ENCODE measurements around the gene C9orf153. TPM values are rescaled to one million over a fixed set of nuclear protein-coding genes. Genes with fewer than 3 reads are reported as not detected.

Gene C9orf153
- polyA plus RNA-seq, 1 donor from 2014 or later = not detected

DNA sequence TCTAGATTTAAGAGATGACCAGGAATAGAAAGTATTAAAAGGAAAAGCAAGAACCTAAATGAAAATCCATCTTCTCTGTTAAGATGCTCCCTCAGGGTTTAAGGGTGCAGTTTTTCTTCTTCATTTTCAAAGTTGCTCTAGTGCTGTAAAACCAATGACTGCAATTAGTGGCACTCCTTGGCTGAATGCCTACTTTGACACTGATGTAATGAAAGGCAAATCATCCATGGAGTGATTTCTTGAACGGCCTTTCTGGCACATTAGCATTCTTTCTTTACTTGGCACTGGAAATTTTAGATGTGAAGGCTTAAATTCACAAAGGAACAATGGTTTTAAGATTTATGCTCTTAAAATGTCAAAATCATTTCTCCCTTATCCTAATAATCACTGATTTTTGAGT is 42.2 kb upstream of the C9orf153 start:
- Histone ChIP-seq H3K27me3 (ENCODE audit: insufficient read depth, low read depth, low read length) (no peaks in the 10 kb centered on the region), H3K9ac (ENCODE audit: low read length) (no peak overlapping the region), H3F3A (ENCODE audit: insufficient read depth, low read length, poor library complexity, severe bottlenecking) (no peaks in the 10 kb centered on the region), H3K4me2 (ENCODE audit: low read length) (no peak overlapping the region), H3K79me2 (replicated peaks; ENCODE audit: insufficient read depth, low read length) (no peaks in the 10 kb centered on the region), H2AFZ (ENCODE audit: low read depth, low read length) (no peak overlapping the region), H3K36me3 (ENCODE audit: insufficient read depth, low read length) (peaks cover 10% of the 10 kb centered on the region), H3K27ac (ENCODE audit: low read length) (no peak overlapping the region), H3K9me2 (ENCODE audit: insufficient read depth, low read length) (no peaks in the 10 kb centered on the region), H3K9me3 (ENCODE audit: low read length) (no peaks in the 10 kb centered on the region), H4K20me1 (ENCODE audit: insufficient read depth) (no peaks in the 10 kb centered on the region), H3K4me3 (ENCODE audit: low read length) (no peak overlapping the region)
- TF ChIP-seq POLR2AphosphoS5 (IDR thresholded peaks at IDR 0.05) = no peak
- TF ChIP-seq SMC3 (conservative IDR thresholded peaks at IDR 0.05; ENCODE audit: poor library complexity) = no peak
- TF ChIP-seq, protein P1, sequence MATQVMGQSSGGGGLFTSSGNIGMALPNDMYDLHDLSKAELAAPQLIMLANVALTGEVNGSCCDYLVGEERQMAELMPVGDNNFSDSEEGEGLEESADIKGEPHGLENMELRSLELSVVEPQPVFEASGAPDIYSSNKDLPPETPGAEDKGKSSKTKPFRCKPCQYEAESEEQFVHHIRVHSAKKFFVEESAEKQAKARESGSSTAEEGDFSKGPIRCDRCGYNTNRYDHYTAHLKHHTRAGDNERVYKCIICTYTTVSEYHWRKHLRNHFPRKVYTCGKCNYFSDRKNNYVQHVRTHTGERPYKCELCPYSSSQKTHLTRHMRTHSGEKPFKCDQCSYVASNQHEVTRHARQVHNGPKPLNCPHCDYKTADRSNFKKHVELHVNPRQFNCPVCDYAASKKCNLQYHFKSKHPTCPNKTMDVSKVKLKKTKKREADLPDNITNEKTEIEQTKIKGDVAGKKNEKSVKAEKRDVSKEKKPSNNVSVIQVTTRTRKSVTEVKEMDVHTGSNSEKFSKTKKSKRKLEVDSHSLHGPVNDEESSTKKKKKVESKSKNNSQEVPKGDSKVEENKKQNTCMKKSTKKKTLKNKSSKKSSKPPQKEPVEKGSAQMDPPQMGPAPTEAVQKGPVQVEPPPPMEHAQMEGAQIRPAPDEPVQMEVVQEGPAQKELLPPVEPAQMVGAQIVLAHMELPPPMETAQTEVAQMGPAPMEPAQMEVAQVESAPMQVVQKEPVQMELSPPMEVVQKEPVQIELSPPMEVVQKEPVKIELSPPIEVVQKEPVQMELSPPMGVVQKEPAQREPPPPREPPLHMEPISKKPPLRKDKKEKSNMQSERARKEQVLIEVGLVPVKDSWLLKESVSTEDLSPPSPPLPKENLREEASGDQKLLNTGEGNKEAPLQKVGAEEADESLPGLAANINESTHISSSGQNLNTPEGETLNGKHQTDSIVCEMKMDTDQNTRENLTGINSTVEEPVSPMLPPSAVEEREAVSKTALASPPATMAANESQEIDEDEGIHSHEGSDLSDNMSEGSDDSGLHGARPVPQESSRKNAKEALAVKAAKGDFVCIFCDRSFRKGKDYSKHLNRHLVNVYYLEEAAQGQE (IDR thresholded peaks at IDR 0.05; ENCODE audit: borderline replicate concordance) = no peak
- TF ChIP-seq EZH2 (IDR thresholded peaks at IDR 0.05; ENCODE audit: borderline replicate concordance, insufficient read depth, low read length, poor library complexity, severe bottlenecking) = no peak

DNA sequence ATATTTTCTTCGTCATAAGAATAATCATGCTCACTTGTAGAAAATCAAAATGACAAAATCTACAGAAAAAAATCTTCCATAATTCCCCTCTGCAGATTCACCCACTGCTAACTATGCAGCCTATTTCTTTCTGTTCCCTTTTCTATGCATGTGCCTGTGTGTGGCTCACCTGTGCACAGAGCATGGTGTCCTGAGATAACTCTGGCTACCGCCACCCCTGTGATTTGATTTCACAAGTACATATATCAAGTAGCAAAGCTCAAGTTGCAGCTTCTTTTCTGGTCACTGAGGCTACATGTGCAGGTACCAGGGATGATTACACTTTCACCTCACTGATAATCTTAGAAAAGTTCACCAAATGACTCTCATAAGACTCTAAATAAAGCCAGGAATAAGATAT is 41.2 kb upstream of the C9orf153 start:
- no peak overlapping the region for H3K27ac ChIP-seq (ENCODE audit: low read length)
- H3K9me3 ChIP-seq (ENCODE audit: low read length) = no peaks in the 10 kb centered on the region
- H3K4me2 ChIP-seq (ENCODE audit: low read length) = no peak overlapping the region
- H3F3A ChIP-seq (ENCODE audit: insufficient read depth, low read length, poor library complexity, severe bottlenecking) = no peaks in the 10 kb centered on the region
- H4K20me1 ChIP-seq (ENCODE audit: insufficient read depth) = no peaks in the 10 kb centered on the region
- H3K9ac ChIP-seq (ENCODE audit: low read length) = no peak overlapping the region
- H3K9me2 ChIP-seq (ENCODE audit: insufficient read depth, low read length) = no peaks in the 10 kb centered on the region
- H2AFZ ChIP-seq (ENCODE audit: low read depth, low read length) = no peak overlapping the region
- no peaks in the 10 kb centered on the region for H3K79me2 ChIP-seq (replicated peaks; ENCODE audit: insufficient read depth, low read length)
- H3K36me3 ChIP-seq (ENCODE audit: insufficient read depth, low read length) = peaks cover 17% of the 10 kb centered on the region
- H3K4me3 ChIP-seq (ENCODE audit: low read length) = no peak overlapping the region
- TF ChIP-seq, protein P2, sequence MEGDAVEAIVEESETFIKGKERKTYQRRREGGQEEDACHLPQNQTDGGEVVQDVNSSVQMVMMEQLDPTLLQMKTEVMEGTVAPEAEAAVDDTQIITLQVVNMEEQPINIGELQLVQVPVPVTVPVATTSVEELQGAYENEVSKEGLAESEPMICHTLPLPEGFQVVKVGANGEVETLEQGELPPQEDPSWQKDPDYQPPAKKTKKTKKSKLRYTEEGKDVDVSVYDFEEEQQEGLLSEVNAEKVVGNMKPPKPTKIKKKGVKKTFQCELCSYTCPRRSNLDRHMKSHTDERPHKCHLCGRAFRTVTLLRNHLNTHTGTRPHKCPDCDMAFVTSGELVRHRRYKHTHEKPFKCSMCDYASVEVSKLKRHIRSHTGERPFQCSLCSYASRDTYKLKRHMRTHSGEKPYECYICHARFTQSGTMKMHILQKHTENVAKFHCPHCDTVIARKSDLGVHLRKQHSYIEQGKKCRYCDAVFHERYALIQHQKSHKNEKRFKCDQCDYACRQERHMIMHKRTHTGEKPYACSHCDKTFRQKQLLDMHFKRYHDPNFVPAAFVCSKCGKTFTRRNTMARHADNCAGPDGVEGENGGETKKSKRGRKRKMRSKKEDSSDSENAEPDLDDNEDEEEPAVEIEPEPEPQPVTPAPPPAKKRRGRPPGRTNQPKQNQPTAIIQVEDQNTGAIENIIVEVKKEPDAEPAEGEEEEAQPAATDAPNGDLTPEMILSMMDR (IDR thresholded peaks at IDR 0.05; ENCODE audit: poor library complexity, severe bottlenecking) = no peak
- TF ChIP-seq RAD21 (conservative IDR thresholded peaks at IDR 0.05) = no peak
- TF ChIP-seq TAF1 (IDR thresholded peaks at IDR 0.05; ENCODE audit: low read depth) = no peak
- TF ChIP-seq EP300 (conservative IDR thresholded peaks at IDR 0.05; ENCODE audit: poor library complexity, severe bottlenecking) = no peak
- TF ChIP-seq SMC3 (conservative IDR thresholded peaks at IDR 0.05; ENCODE audit: poor library complexity) = no peak
- TF ChIP-seq, protein P1 (IDR thresholded peaks at IDR 0.05; ENCODE audit: borderline replicate concordance) = no peak
- TF ChIP-seq MXI1 (conservative IDR thresholded peaks at IDR 0.05; ENCODE audit: poor library complexity, severe bottlenecking) = no peak
- no peaks in the 10 kb centered on the region for H3K27me3 ChIP-seq (ENCODE audit: insufficient read depth, low read depth, low read length)
